BJ (cell line): ENCODE results near the gene HEY2. TPM values are rescaled to one million over a fixed set of nuclear protein-coding genes. Genes with fewer than 3 reads are reported as not detected.
A peak's percentile ranks its signal among the peaks of the same experiment; 100 is the strongest.
"Not testable (repeated sequence)": the region's sequence is repeated elsewhere in the genome, so short reads cannot be mapped to it uniquely, and the experiment has no call there.

Source experiments
- CTCF ChIA-PET: fragments of 350-600 bp; formaldehyde crosslinking; extraction: SDS; loops from one replicate; lab custom pipeline; 2021; ENCODE audit warnings: antibody characterized with exemption, inconsistent platforms; lab: Yijun Ruan, JAX
- POLR2A ChIA-PET: fragments of 300-600 bp; sonication (Branson Sonifier 250); formaldehyde crosslinking; extraction: SDS; loops from one replicate; lab custom pipeline; 2021; ENCODE audit warnings: antibody characterized with exemption; lab: Charles Lee
- DNase-seq: peaks from one replicate; pipeline ENCODE4 v3.0.0-alpha.2; 2011; ENCODE audit warnings: low read depth
- H3K27me3 ChIP-seq: 2 replicates; pipeline ENCODE4 v1.6.0; 2011; ENCODE audit warnings: low read length; ENCODE audit not compliant: control insufficient read depth, insufficient read depth
- H3K36me3 ChIP-seq: 2 replicates; pipeline ENCODE4 v1.5.1; 2011; ENCODE audit warnings: low read length; ENCODE audit not compliant: control insufficient read depth, insufficient read depth
- H3K4me3 ChIP-seq: 2 replicates; pipeline ENCODE4 v1.5.1; 2011; ENCODE audit warnings: low read depth, mild to moderate bottlenecking, control low read depth, low read length
- CTCF ChIP-seq: IDR thresholded peaks from 2 replicates; pipeline ENCODE4 v1.5.1; 2011; ENCODE audit warnings: low read depth, mild to moderate bottlenecking, control low read depth, inconsistent platforms, low read length, moderate library complexity; ENCODE audit not compliant: insufficient read depth
- polyA plus RNA-seq: library from polyadenylated mRNA; depleted of rRNA; stranded (reverse); fragments of >200 nt; gene quantifications from 2 replicates; pipeline ENCODE4 v1.2.3, GENCODE V29; 2011

The HEY2 gene
- polyA plus RNA-seq, 1 experiment: not detected

- Histone ChIP-seq H3K27me3 (peaks cover 7% of the 10 kb centered on the region), H3K4me3 (no peak overlapping the region), H3K36me3 (no peaks in the 10 kb centered on the region)
- ChIA-PET CTCF (interaction anchor here (0.8 to 6.9 kb wide), 5 partner anchors 9 to 457 kb away, joined by 3 to 74 read pairs (median 8); no protein-coding TSS in a partner anchor), POLR2A (no interaction called here)
- TF ChIP-seq CTCF: no peak
- no peak for DNase-seq
Observed at GRCh38 chr6:125769147-125769783, 19.8 kb downstream of the HEY2 start.

- ChIA-PET CTCF (no interaction called here), POLR2A (no interaction called here)
- no peak for DNase-seq
Observed at GRCh38 chr6:125773387-125774341, 24.2 kb downstream of the HEY2 start.

GRCh38 chr6:125776107-125776826 is 26.8 kb downstream of the HEY2 start:
- CTCF ChIA-PET, H3K27me3 ChIP-seq, POLR2A ChIA-PET, H3K4me3 ChIP-seq, DNase-seq, H3K36me3 ChIP-seq: not testable (repeated sequence)

More at GRCh38 chr6:125773387-125774341, 24.2 kb downstream of the HEY2 start:
- Histone ChIP-seq H3K4me3 (no peak overlapping the region), H3K36me3 (no peaks in the 10 kb centered on the region), H3K27me3 (peaks cover 7% of the 10 kb centered on the region; the same call in 1 of the 2 replicates)
- no peak for TF ChIP-seq CTCF

- peak; percentile 80 for DNase-seq
- ChIA-PET CTCF (interaction anchor here (1.2 to 3.6 kb wide), 4 partner anchors 10 to 469 kb away, joined by 3 to 21 read pairs (median 8); partner anchors contain the start of gene NCOA7), POLR2A (no interaction called here)
- TF ChIP-seq CTCF: peak; percentile 21; the same call in 1 of the 2 replicates
- Histone ChIP-seq H3K27me3 (0 out of 2 replicates have a peak, but pooled peaks cover 5% of the 10 kb centered on the region), H3K4me3 (peak overlapping the region; percentile 62), H3K36me3 (no peaks in the 10 kb centered on the region)
Observed at GRCh38 chr6:125779924-125780539, 30.6 kb downstream of the HEY2 start.
